Neuronal stem cell (in vitro differentiated cells): ENCODE results near the gene SMYD3.

Experiments used
- DNase-seq: peaks from one replicate; pipeline ENCODE4 v3.0.0-alpha.2; 2013; ENCODE audit warnings: low spot score
- H2AFZ ChIP-seq: one replicate; pipeline ENCODE4 v1.6.1; 2013; ENCODE audit warnings: mild to moderate bottlenecking, low read length, inconsistent platforms
- H2AK5ac ChIP-seq: 2 replicates; pipeline ENCODE4 v1.6.1; 2013; ENCODE audit warnings: low read depth, mild to moderate bottlenecking, inconsistent platforms, low read length, moderate library complexity, mixed read lengths
- H2BK120ac ChIP-seq: 2 replicates; pipeline ENCODE4 v1.6.1; 2013; ENCODE audit warnings: low read depth, mild to moderate bottlenecking, inconsistent platforms, low read length, moderate library complexity, mixed read lengths
- H2BK12ac ChIP-seq: one replicate; pipeline ENCODE4 v1.6.1; 2013; ENCODE audit warnings: low read length, inconsistent platforms
- H2BK15ac ChIP-seq: 2 replicates; pipeline ENCODE4 v1.6.1; 2013; ENCODE audit warnings: mild to moderate bottlenecking, low read length, inconsistent platforms, mixed read lengths
- H2BK5ac ChIP-seq: one replicate; pipeline ENCODE4 v1.6.1; 2013; ENCODE audit warnings: inconsistent platforms, mild to moderate bottlenecking, low read length, moderate library complexity
- H3K14ac ChIP-seq: one replicate; pipeline ENCODE4 v1.6.1; 2013; ENCODE audit warnings: low read length, inconsistent platforms
- H3K18ac ChIP-seq: 2 replicates; pipeline ENCODE4 v1.6.1; 2013; ENCODE audit warnings: low read length, inconsistent platforms
- H3K23ac ChIP-seq: 2 replicates; pipeline ENCODE4 v1.6.1; 2013; ENCODE audit warnings: low read depth, mild to moderate bottlenecking, mixed read lengths, low read length, inconsistent platforms; ENCODE audit not compliant: poor library complexity
- H3K27ac ChIP-seq: replicated peaks from 3 replicates; pipeline ENCODE4 v1.5.1; 2013; ENCODE audit warnings: low read length, inconsistent platforms
- H3K27me3 ChIP-seq, 3 experiments: 2 replicates each; pipeline ENCODE4 v1.6.1; 2013; ENCODE audit warnings: low read length in 3 of 3, mild to moderate bottlenecking in 2 of 3, inconsistent platforms in 1 of 3, low read depth in 1 of 3, mixed read lengths in 1 of 3, moderate library complexity in 1 of 3; ENCODE audit not compliant: control insufficient read depth in 3 of 3, insufficient read depth in 3 of 3
- H3K36me3 ChIP-seq, 2 donors: replicated peaks in 1 of 2; 2 replicates each; pipeline ENCODE4 v1.6.1; 2013; ENCODE audit warnings: low read length in 2 of 2; ENCODE audit not compliant: control insufficient read depth in 2 of 2, insufficient read depth in 2 of 2
- H3K4ac ChIP-seq: 2 replicates; pipeline ENCODE4 v1.6.1; 2013; ENCODE audit warnings: inconsistent platforms, mild to moderate bottlenecking, low read length, moderate library complexity
- H3K4me1 ChIP-seq, 2 donors: 1 replicate in 1 of 2; 2 replicates in 1 of 2; pipeline ENCODE4 v1.6.1; 2013; ENCODE audit warnings: low read length in 2 of 2, low read depth in 1 of 2; ENCODE audit not compliant: control insufficient read depth in 2 of 2, insufficient read depth in 1 of 2
- H3K4me2 ChIP-seq: one replicate; pipeline ENCODE4 v1.6.1; 2013; ENCODE audit warnings: mild to moderate bottlenecking, low read length, inconsistent platforms; ENCODE audit not compliant: insufficient read depth, poor library complexity, severe bottlenecking
- H3K4me3 ChIP-seq, 2 donors: 2 replicates each; pipeline ENCODE4 v1.5.1; 2013; ENCODE audit warnings: low read length in 2 of 2, mild to moderate bottlenecking in 2 of 2, inconsistent platforms in 1 of 2, moderate library complexity in 1 of 2
- H3K79me1 ChIP-seq: one replicate; pipeline ENCODE4 v1.6.1; 2013; ENCODE audit warnings: low read depth, mild to moderate bottlenecking, inconsistent platforms, low read length, moderate library complexity
- H3K9ac ChIP-seq: one replicate; pipeline ENCODE4 v1.6.1; 2013; ENCODE audit warnings: mild to moderate bottlenecking, low read depth, low read length, inconsistent platforms; ENCODE audit not compliant: poor library complexity
- H3K9me3 ChIP-seq, 2 donors: replicated peaks in 1 of 2; 2 replicates each; pipeline versions ENCODE3 to v1.6.1; 2013; ENCODE audit warnings: low read length in 2 of 2, mild to moderate bottlenecking in 2 of 2, inconsistent platforms in 1 of 2, low read depth in 1 of 2, mixed read lengths in 1 of 2, moderate library complexity in 1 of 2; ENCODE audit not compliant: control insufficient read depth in 2 of 2, insufficient read depth in 1 of 2
- H4K8ac ChIP-seq: one replicate; pipeline ENCODE4 v1.6.1; 2013; ENCODE audit warnings: low read depth, mild to moderate bottlenecking, inconsistent platforms, low read length, moderate library complexity
- H4K91ac ChIP-seq: one replicate; pipeline ENCODE4 v1.6.1; 2013; ENCODE audit warnings: low read length, low read depth, mild to moderate bottlenecking, inconsistent platforms; ENCODE audit not compliant: poor library complexity
- WGBS, 2 donors: extraction: QIAGEN DNeasy Blood & Tissue Kit; methylation state at CpG; one replicate each; pipeline ENCODE4 v1.1.7; 2013; ENCODE audit warnings: missing lambda C conversion rate in 2 of 2, mixed read lengths in 1 of 2; ENCODE audit not compliant: insufficient read length in 2 of 2, insufficient replicate concordance in 1 of 2; ENCODE audit errors: extremely low coverage in 2 of 2; 5-methylcytosine and 5-hydroxymethylcytosine counted together

The SMYD3 gene

DNA sequence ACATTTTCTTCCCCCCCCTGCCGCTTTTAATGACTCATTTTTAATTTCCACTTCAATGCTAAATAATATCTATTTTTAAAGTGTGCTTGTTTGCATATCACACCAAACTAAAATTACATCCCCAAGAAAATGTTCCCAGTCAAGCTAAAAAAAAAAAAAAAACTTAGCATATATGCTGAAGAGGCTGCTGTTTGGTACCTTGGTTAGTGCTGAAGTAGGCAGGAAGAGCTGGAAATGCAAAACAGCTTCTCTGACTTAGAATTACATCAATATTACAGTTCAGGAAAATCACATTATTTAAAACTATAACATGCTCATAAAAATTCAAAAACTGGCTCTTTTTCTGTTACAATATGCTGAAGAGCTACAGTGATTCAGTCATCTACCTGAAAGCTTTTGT is 372.3 kb downstream of the SMYD3 start:
- H3K18ac ChIP-seq = no peak overlapping the region
- WGBS, 2 donors = no CpG with 5 or more reads among the region's 1 CpG
- no peak overlapping the region for H3K23ac ChIP-seq
- no peak overlapping the region for H4K91ac ChIP-seq
- no peak overlapping the region for H3K9ac ChIP-seq
- no peak overlapping the region for H3K4ac ChIP-seq
- H4K8ac ChIP-seq = no peak overlapping the region
- H3K27me3 ChIP-seq = no peaks in the 10 kb centered on the region
- H3K4me2 ChIP-seq = no peak overlapping the region
- H3K27ac ChIP-seq = no peak overlapping the region
- no peak overlapping the region for H2BK15ac ChIP-seq
- no peaks in the 10 kb centered on the region for H3K36me3 ChIP-seq
- H2BK5ac ChIP-seq = no peak overlapping the region
- H3K79me1 ChIP-seq = no peaks in the 10 kb centered on the region
- DNase-seq = no peak
- no peak overlapping the region for H2BK120ac ChIP-seq
- peaks cover 0 to 6% of the 10 kb centered on the region in 2 donors for H3K4me1 ChIP-seq
- H3K4me3 ChIP-seq = no peak overlapping the region
- H3K9me3 ChIP-seq = no peaks in the 10 kb centered on the region
- H2BK12ac ChIP-seq = no peak overlapping the region
- no peak overlapping the region for H2AFZ ChIP-seq
- no peak overlapping the region for H3K14ac ChIP-seq
- no peak overlapping the region for H2AK5ac ChIP-seq

DNA sequence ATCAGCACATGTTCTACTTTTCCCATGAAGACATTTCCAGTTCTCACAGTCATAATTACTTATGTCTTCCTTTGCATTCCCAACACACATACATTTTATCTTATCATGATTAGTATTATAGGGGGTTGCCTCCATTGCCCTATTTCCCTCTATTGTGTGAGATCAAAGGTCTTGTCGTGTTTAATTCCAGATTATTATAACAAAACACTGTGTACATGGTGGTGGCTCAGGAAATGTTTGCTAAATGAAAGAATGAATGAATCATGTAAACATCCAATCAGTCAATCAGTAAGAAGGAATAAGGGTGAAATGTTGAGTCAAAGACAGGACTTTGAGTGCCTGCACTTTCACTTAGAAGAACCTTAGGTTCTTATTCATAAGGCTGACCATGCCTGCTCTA is 376.0 kb downstream of the SMYD3 start:
- Histone ChIP-seq H4K91ac (no peak overlapping the region), H2BK120ac (no peak overlapping the region), H3K9me3 (no peaks in the 10 kb centered on the region), H3K79me1 (no peaks in the 10 kb centered on the region), H2BK12ac (no peak overlapping the region), H3K36me3 (no peaks in the 10 kb centered on the region), H3K9ac (no peak overlapping the region), H3K27ac (no peak overlapping the region), H2AFZ (no peak overlapping the region), H4K8ac (no peak overlapping the region), H3K23ac (no peak overlapping the region), H3K4ac (no peak overlapping the region), H3K4me1 (no peaks in the 10 kb centered on the region), H3K27me3 (no peaks in the 10 kb centered on the region), H3K4me2 (no peak overlapping the region), H2BK15ac (no peak overlapping the region), H3K4me3 (no peak overlapping the region), H3K18ac (no peak overlapping the region), H2BK5ac (no peak overlapping the region), H3K14ac (no peak overlapping the region), H2AK5ac (no peak overlapping the region)
- no CpG with 5 or more reads among the region's 1 CpG for WGBS, 2 donors
- DNase-seq = no peak

DNA sequence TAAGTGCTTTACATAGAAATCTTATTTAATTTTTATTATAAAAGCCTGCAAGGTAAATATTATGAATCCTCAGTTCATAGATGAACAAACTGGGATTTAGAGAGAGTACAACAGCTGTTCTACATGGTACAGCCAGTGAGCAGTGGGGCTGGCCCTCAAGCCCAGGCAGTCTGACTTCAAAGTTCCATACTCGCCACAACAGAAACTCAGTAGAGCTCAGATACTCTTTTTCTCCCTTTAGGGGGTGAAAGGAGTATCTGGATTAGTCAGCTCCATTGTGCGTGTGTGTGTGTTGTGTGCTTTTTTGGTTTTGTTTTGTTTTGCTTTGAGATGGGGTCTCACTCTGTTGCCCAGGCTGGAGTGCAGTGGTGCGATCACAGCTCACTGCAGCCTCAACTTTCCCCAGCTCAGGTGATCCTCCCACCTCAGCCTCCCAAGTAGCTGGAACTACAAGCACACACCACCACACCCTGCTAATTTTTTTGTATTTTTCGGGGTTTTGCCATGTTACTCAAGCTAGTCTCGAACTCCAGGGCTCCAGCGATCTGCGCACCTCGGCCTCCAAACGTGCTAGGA is 378.5 kb downstream of the SMYD3 start:
- H2BK15ac ChIP-seq = no peak overlapping the region
- no peaks in the 10 kb centered on the region for H3K79me1 ChIP-seq
- H2BK12ac ChIP-seq = no peak overlapping the region
- no peak overlapping the region for H2BK120ac ChIP-seq
- no peak overlapping the region for H4K8ac ChIP-seq
- H3K4me1 ChIP-seq = no peaks in the 10 kb centered on the region
- no peak overlapping the region for H3K27ac ChIP-seq
- no peak for DNase-seq
- H3K23ac ChIP-seq = peak overlapping the region; percentile 6
- H3K4ac ChIP-seq = no peak overlapping the region
- H3K9ac ChIP-seq = no peak overlapping the region
- H3K4me3 ChIP-seq = peak overlapping the region in 1 of 2 donors; percentile 64
- H3K4me2 ChIP-seq = no peak overlapping the region
- no peaks in the 10 kb centered on the region for H3K36me3 ChIP-seq
- no peak overlapping the region for H4K91ac ChIP-seq
- H3K9me3 ChIP-seq = no peaks in the 10 kb centered on the region
- H3K14ac ChIP-seq = no peak overlapping the region
- no peak overlapping the region for H2AFZ ChIP-seq
- no peak overlapping the region for H2AK5ac ChIP-seq
- H3K27me3 ChIP-seq = no peaks in the 10 kb centered on the region
- H3K18ac ChIP-seq = no peak overlapping the region
- H2BK5ac ChIP-seq = no peak overlapping the region
- no CpG with 5 or more reads among the region's 9 CpGs for WGBS, 2 donors

DNA sequence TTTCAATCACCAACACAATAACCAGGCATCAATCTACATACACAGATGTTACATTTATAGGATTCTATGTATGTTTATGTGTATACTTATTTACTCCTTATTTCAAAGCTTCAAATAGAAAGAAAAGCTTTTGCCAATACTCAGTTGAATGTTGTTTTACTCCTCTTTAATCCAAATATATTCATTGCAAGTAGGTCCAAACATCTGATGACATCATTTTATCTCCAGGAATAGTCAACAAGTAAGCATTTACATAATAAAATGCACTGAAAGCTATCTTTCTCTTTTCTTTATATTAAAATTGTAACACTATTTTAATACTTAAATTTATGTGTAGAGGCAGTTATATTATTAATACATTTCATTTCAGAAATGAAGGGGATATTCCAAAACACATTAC is 380.5 kb downstream of the SMYD3 start:
- H3K27me3 ChIP-seq = no peaks in the 10 kb centered on the region
- no peaks in the 10 kb centered on the region for H3K4me1 ChIP-seq
- no peak overlapping the region for H3K27ac ChIP-seq
- no peak overlapping the region for H2AFZ ChIP-seq
- DNase-seq = no peak
- H3K4me2 ChIP-seq = no peak overlapping the region
- no peak overlapping the region for H3K14ac ChIP-seq
- H2AK5ac ChIP-seq = no peak overlapping the region
- no peak overlapping the region for H2BK5ac ChIP-seq
- no peak overlapping the region for H2BK120ac ChIP-seq
- no peak overlapping the region for H4K91ac ChIP-seq
- H3K9ac ChIP-seq = no peak overlapping the region
- no peak overlapping the region for H3K23ac ChIP-seq
- no peaks in the 10 kb centered on the region for H3K36me3 ChIP-seq
- no peak overlapping the region for H2BK15ac ChIP-seq
- H3K9me3 ChIP-seq = no peaks in the 10 kb centered on the region
- no peak overlapping the region for H3K18ac ChIP-seq
- H4K8ac ChIP-seq = no peak overlapping the region
- no peak overlapping the region for H3K4me3 ChIP-seq
- no peak overlapping the region for H3K4ac ChIP-seq
- no peak overlapping the region for H2BK12ac ChIP-seq
- H3K79me1 ChIP-seq = no peaks in the 10 kb centered on the region
